HEK293 (cell line): ENCODE results near the gene SLC23A3.

Source experiments
- CTCF ChIA-PET: fragments of 350-600 bp; formaldehyde crosslinking; extraction: SDS; loops from one replicate; lab custom pipeline; 2021; ENCODE audit warnings: antibody characterized with exemption; lab: Yijun Ruan, JAX
- POLR2A ChIA-PET: fragments of 300-600 bp; formaldehyde crosslinking; extraction: SDS; loops from one replicate; lab custom pipeline; 2020; ENCODE audit warnings: antibody characterized with exemption, inconsistent platforms; lab: Yijun Ruan, JAX
- H3K27ac ChIP-seq: fragments of 200-500 bp; sonication (Bioruptor generic); 2 replicates; pipeline ENCODE4 v1.5.1; 2014; ENCODE audit warnings: low read depth, low read length, control low read depth, inconsistent platforms; ENCODE audit errors: extremely low read depth
- H3K36me3 ChIP-seq, 2 experiments: fragments of 200-500 bp in 1 of 2; sonication (Bioruptor generic) in 1 of 2; 1 replicate in 1 of 2; 2 replicates in 1 of 2; pipeline ENCODE4 v1.5.1; 2014 to 2017; ENCODE audit warnings: inconsistent platforms in 2 of 2, low read length in 2 of 2; ENCODE audit not compliant: control insufficient read depth in 2 of 2, insufficient read depth in 1 of 2
- H3K4me1 ChIP-seq: fragments of 200-500 bp; sonication (Bioruptor generic); 2 replicates; pipeline ENCODE4 v1.5.1; 2014; ENCODE audit warnings: mild to moderate bottlenecking, low read length, inconsistent platforms; ENCODE audit not compliant: control insufficient read depth, insufficient read depth
- H3K4me3 ChIP-seq: 2 replicates; pipeline ENCODE4 v1.5.1; 2011; ENCODE audit warnings: low read depth, mild to moderate bottlenecking, control low read depth, low read length, moderate library complexity
- H3K9me3 ChIP-seq: fragments of 200-500 bp; sonication (Bioruptor generic); 2 replicates; pipeline ENCODE4 v1.5.1; 2014; ENCODE audit warnings: low read depth, low read length, inconsistent platforms; ENCODE audit not compliant: control insufficient read depth, insufficient read depth
- BCL11B ChIP-seq: fragments of 450-650 bp; formaldehyde crosslinking; IDR thresholded peaks from 2 replicates; pipeline ENCODE4 v1.5.1; 2016; ENCODE audit warnings: low read depth, missing biosample characterization, missing genetic modification characterization
- HIC1 ChIP-seq: fragments of 450-650 bp; formaldehyde crosslinking; IDR thresholded peaks from 2 replicates; pipeline ENCODE4 v1.5.1; 2016; ENCODE audit warnings: missing biosample characterization, missing genetic modification characterization
- HOXC10 ChIP-seq: sonication (generic); formaldehyde crosslinking; IDR thresholded peaks from 2 replicates; pipeline ENCODE4 v1.8.1; 2023; ENCODE audit warnings: mild to moderate bottlenecking, missing genetic modification reagents
- KLF1 ChIP-seq: fragments of 450-650 bp; formaldehyde crosslinking; IDR thresholded peaks from 2 replicates; pipeline ENCODE4 v1.5.1; 2016; ENCODE audit warnings: missing biosample characterization, missing genetic modification characterization
- KLF7 ChIP-seq: fragments of 450-650 bp; formaldehyde crosslinking; IDR thresholded peaks from 2 replicates; pipeline ENCODE4 v1.5.1; 2016; ENCODE audit warnings: missing biosample characterization, missing genetic modification characterization, borderline replicate concordance
- SP3 ChIP-seq: fragments of 450-650 bp; formaldehyde crosslinking; IDR thresholded peaks from 2 replicates; pipeline ENCODE4 v1.5.1; 2016; ENCODE audit warnings: missing biosample characterization, missing genetic modification characterization
- TCF7L2 ChIP-seq: IDR thresholded peaks from 2 replicates; pipeline ENCODE4 v1.6.1; 2011; ENCODE audit warnings: low read depth, mild to moderate bottlenecking, inconsistent platforms, low read length, moderate library complexity, borderline replicate concordance
- WT1 ChIP-seq: fragments of 450-650 bp; formaldehyde crosslinking; IDR thresholded peaks from 2 replicates; pipeline ENCODE4 v1.5.1; 2016; ENCODE audit warnings: missing biosample characterization, missing genetic modification characterization
- ZBTB10 ChIP-seq: fragments of 450-650 bp; formaldehyde crosslinking; IDR thresholded peaks from 2 replicates; pipeline ENCODE4 v1.5.1; 2016; ENCODE audit warnings: missing biosample characterization, missing genetic modification characterization
- ZBTB26 ChIP-seq: fragments of 450-650 bp; formaldehyde crosslinking; optimal IDR thresholded peaks from 2 replicates; pipeline ENCODE3; 2016; ENCODE audit warnings: missing biosample characterization, mild to moderate bottlenecking, missing genetic modification characterization
- ZBTB44 ChIP-seq: fragments of 450-650 bp; IDR thresholded peaks from 2 replicates; pipeline ENCODE4 v1.5.1; 2018; ENCODE audit warnings: missing biosample characterization, mild to moderate bottlenecking, missing genetic modification characterization
- ZBTB48 ChIP-seq: fragments of 450-650 bp; formaldehyde crosslinking; IDR thresholded peaks from 2 replicates; pipeline ENCODE4 v1.5.1; 2016; ENCODE audit warnings: missing biosample characterization, missing genetic modification characterization
- ZIC2 ChIP-seq: fragments of 450-650 bp; formaldehyde crosslinking; IDR thresholded peaks from 2 replicates; pipeline ENCODE4 v1.5.1; 2016; ENCODE audit warnings: missing biosample characterization, missing genetic modification characterization
- ZNF157 ChIP-seq: fragments of 450-650 bp; formaldehyde crosslinking; IDR thresholded peaks from 2 replicates; pipeline ENCODE4 v1.5.1; 2016; ENCODE audit warnings: missing biosample characterization, missing genetic modification characterization
- ZNF175 ChIP-seq: fragments of 450-650 bp; formaldehyde crosslinking; IDR thresholded peaks from 2 replicates; pipeline ENCODE4 v1.5.1; 2016; ENCODE audit warnings: missing biosample characterization, missing genetic modification characterization
- ZNF239 ChIP-seq: fragments of 450-650 bp; formaldehyde crosslinking; IDR thresholded peaks from 2 replicates; pipeline ENCODE4 v1.5.1; 2016; ENCODE audit warnings: missing biosample characterization, missing genetic modification characterization
- ZNF354C ChIP-seq: fragments of 450-650 bp; formaldehyde crosslinking; IDR thresholded peaks from 2 replicates; pipeline ENCODE4 v1.5.1; 2016; ENCODE audit warnings: missing biosample characterization, missing genetic modification characterization, low read depth, borderline replicate concordance
- ZNF501 ChIP-seq: fragments of 450-650 bp; formaldehyde crosslinking; IDR thresholded peaks from 2 replicates; pipeline ENCODE4 v1.5.1; 2016; ENCODE audit warnings: missing biosample characterization, missing genetic modification characterization
- ZNF558 ChIP-seq: fragments of 450-650 bp; formaldehyde crosslinking; IDR thresholded peaks from 2 replicates; pipeline ENCODE4 v1.5.1; 2016; ENCODE audit warnings: missing biosample characterization, missing genetic modification characterization
- ZNF560 ChIP-seq: fragments of 450-650 bp; formaldehyde crosslinking; IDR thresholded peaks from 2 replicates; pipeline ENCODE4 v1.5.1; 2017; ENCODE audit warnings: missing biosample characterization, missing genetic modification characterization, borderline replicate concordance
- ZNF610 ChIP-seq: fragments of 450-650 bp; formaldehyde crosslinking; IDR thresholded peaks from 2 replicates; pipeline ENCODE4 v1.5.1; 2016; ENCODE audit warnings: missing biosample characterization, missing genetic modification characterization, borderline replicate concordance
- ZNF623 ChIP-seq: fragments of 450-650 bp; formaldehyde crosslinking; IDR thresholded peaks from 2 replicates; pipeline ENCODE4 v1.5.1; 2016; ENCODE audit warnings: missing biosample characterization, missing genetic modification characterization
- ZNF664 ChIP-seq: fragments of 450-650 bp; formaldehyde crosslinking; IDR thresholded peaks from 2 replicates; pipeline ENCODE4 v1.5.1; 2016; ENCODE audit warnings: missing biosample characterization, missing genetic modification characterization
- ZNF707 ChIP-seq: fragments of 450-650 bp; formaldehyde crosslinking; IDR thresholded peaks from 2 replicates; pipeline ENCODE4 v1.5.1; 2016; ENCODE audit warnings: missing biosample characterization, missing genetic modification characterization
- ZNF747 ChIP-seq: fragments of 450-650 bp; formaldehyde crosslinking; IDR thresholded peaks from 2 replicates; pipeline ENCODE4 v1.5.1; 2016; ENCODE audit warnings: missing biosample characterization, missing genetic modification characterization
- TF ChIP-seq, protein P1 (sequence below): fragments of 450-650 bp; formaldehyde crosslinking; IDR thresholded peaks from 2 replicates; pipeline ENCODE4 v1.5.1; 2017; ENCODE audit warnings: missing biosample characterization, missing genetic modification characterization

Gene SLC23A3

GRCh38 chr2:219174146-219174545 is 4.3 kb upstream of the SLC23A3 start:
- no peaks in the 10 kb centered on the region for H3K9me3 ChIP-seq
- no peak overlapping the region for H3K4me3 ChIP-seq
- CTCF ChIA-PET: interaction anchor here (0.6 to 8.4 kb wide), 12 partner anchors 10 to 1073 kb away, joined by 3 to 101 read pairs (median 3); partner anchors contain the start of genes ANKZF1 and ATG9A
- peaks cover 6% of the 10 kb centered on the region; the same call in 1 of the 2 replicates for H3K4me1 ChIP-seq
- POLR2A ChIA-PET: no interaction called here
- peaks cover 4 to 36% of the 10 kb centered on the region in 2 experiments; a peak in 2 of 3 replicates for H3K36me3 ChIP-seq
- TF ChIP-seq ZBTB44 (tag by site-specific recombination) (no peak), KLF1 (tag by site-specific recombination) (no peak), TCF7L2 (no peak), ZNF354C (no peak), HOXC10 (CRISPR knock-in tag) (no peak), ZNF157 (tag by site-specific recombination) (no peak), SP3 (tag by site-specific recombination) (no peak), ZNF623 (no peak), WT1 (tag by site-specific recombination) (no peak), ZNF560 (no peak), ZNF610 (tag by site-specific recombination) (no peak), BCL11B (tag by site-specific recombination) (no peak), ZNF747 (tag by site-specific recombination) (no peak), ZBTB48 (tag by site-specific recombination) (no peak), HIC1 (tag by site-specific recombination) (no peak)
- TF ChIP-seq, protein P1, sequence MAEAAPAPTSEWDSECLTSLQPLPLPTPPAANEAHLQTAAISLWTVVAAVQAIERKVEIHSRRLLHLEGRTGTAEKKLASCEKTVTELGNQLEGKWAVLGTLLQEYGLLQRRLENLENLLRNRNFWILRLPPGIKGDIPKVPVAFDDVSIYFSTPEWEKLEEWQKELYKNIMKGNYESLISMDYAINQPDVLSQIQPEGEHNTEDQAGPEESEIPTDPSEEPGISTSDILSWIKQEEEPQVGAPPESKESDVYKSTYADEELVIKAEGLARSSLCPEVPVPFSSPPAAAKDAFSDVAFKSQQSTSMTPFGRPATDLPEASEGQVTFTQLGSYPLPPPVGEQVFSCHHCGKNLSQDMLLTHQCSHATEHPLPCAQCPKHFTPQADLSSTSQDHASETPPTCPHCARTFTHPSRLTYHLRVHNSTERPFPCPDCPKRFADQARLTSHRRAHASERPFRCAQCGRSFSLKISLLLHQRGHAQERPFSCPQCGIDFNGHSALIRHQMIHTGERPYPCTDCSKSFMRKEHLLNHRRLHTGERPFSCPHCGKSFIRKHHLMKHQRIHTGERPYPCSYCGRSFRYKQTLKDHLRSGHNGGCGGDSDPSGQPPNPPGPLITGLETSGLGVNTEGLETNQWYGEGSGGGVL (tag by site-specific recombination): no peak
- no peak overlapping the region for H3K27ac ChIP-seq

- TF ChIP-seq ZBTB10 (no peak), ZNF664 (tag by site-specific recombination) (no peak), ZNF501 (no peak), ZIC2 (tag by site-specific recombination) (no peak), ZBTB26 (no peak), KLF7 (tag by site-specific recombination) (no peak), ZNF707 (tag by site-specific recombination) (no peak), ZNF558 (tag by site-specific recombination) (no peak), ZNF239 (tag by site-specific recombination) (no peak), ZNF175 (tag by site-specific recombination) (no peak)
- TF ChIP-seq, all 188 proteins: peak for 0
- H3K4me3 ChIP-seq: no peak overlapping the region
- ChIA-PET POLR2A (no interaction called here), CTCF (interaction anchor here (0.5 to 8.4 kb wide), 5 partner anchors 14 to 338 kb away, joined by 3 to 101 read pairs (median 4); no protein-coding TSS in a partner anchor)
- H3K9me3 ChIP-seq: no peaks in the 10 kb centered on the region
- 0 out of 2 replicates have a peak, but pooled peaks cover 4% of the 10 kb centered on the region for H3K4me1 ChIP-seq
- H3K27ac ChIP-seq: no peak overlapping the region
- H3K36me3 ChIP-seq: peaks cover 4 to 36% of the 10 kb centered on the region in 2 experiments; a peak in 2 of 3 replicates
These were observed 3.3 kb upstream of the SLC23A3 start for GRCh38 chr2:219173176-219173575.
